Osteocyte (in vitro differentiated cells): ENCODE measurements around the gene GFER. TPM values are rescaled to one million over a fixed set of nuclear protein-coding genes. Genes with fewer than 3 reads are reported as not detected.

Source experiments
- DNase-seq: peaks from one replicate; pipeline ENCODE4 v3.0.0; 2021; ENCODE audit warnings: mixed read lengths; ENCODE audit not compliant: unreplicated experiment; ENCODE audit errors: extremely low spot score
- H3K27ac Mint-ChIP-seq: one replicate; pipeline ENCODE4 v1.8.0; 2021; ENCODE audit warnings: mild to moderate bottlenecking, mixed read lengths; ENCODE audit not compliant: unreplicated experiment
- H3K27me3 Mint-ChIP-seq: one replicate; pipeline ENCODE4 v1.8.0; 2021; ENCODE audit warnings: mixed read lengths; ENCODE audit not compliant: unreplicated experiment
- H3K36me3 Mint-ChIP-seq: one replicate; pipeline ENCODE4 v1.8.0; 2021; ENCODE audit warnings: mixed read lengths; ENCODE audit not compliant: unreplicated experiment
- H3K4me1 Mint-ChIP-seq: one replicate; pipeline ENCODE4 v1.8.0; 2021; ENCODE audit warnings: mixed read lengths; ENCODE audit not compliant: unreplicated experiment
- H3K4me3 Mint-ChIP-seq: one replicate; pipeline ENCODE4 v1.8.0; 2021; ENCODE audit warnings: mild to moderate bottlenecking, moderate library complexity, mixed read lengths; ENCODE audit not compliant: unreplicated experiment
- H3K9me3 Mint-ChIP-seq: one replicate; pipeline ENCODE4 v1.8.0; 2021; ENCODE audit warnings: mixed read lengths; ENCODE audit not compliant: unreplicated experiment
- CTCF ChIP-seq: fragments of 200-600 bp; sonication (generic); IDR thresholded peaks from 2 replicates; pipeline ENCODE4 v1.5.0; 2021; ENCODE audit warnings: antibody characterized with exemption, mild to moderate bottlenecking, moderate library complexity
- total RNA-seq: library from RNA; stranded (reverse); gene quantifications from 2 replicates; pipeline ENCODE4 v1.2.1, GENCODE V29; 2021

Gene GFER
- total RNA-seq, 1 donor from 2014 or later, result 24.7 TPM

GRCh38 chr16:2001456-2002355 lies 17.7 kb downstream of the GFER start:
- peaks cover 15% of the 10 kb centered on the region for H3K4me1 Mint-ChIP-seq
- DNase-seq, result no peak

GRCh38 chr16:2002406-2003230 lies 18.6 kb downstream of the GFER start:
- peaks cover 12% of the 10 kb centered on the region for H3K36me3 Mint-ChIP-seq
- peaks cover 24% of the 10 kb centered on the region for H3K4me1 Mint-ChIP-seq
- H3K4me3 Mint-ChIP-seq, result no peak overlapping the region
- H3K9me3 Mint-ChIP-seq, result no peaks in the 10 kb centered on the region
- DNase-seq, result no peak
- H3K27me3 Mint-ChIP-seq, result no peaks in the 10 kb centered on the region
- H3K27ac Mint-ChIP-seq, result no peak overlapping the region
- TF ChIP-seq CTCF, result no peak

More at GRCh38 chr16:2001456-2002355, 17.7 kb downstream of the GFER start:
- TF ChIP-seq CTCF, result no peak
- H3K9me3 Mint-ChIP-seq, result no peaks in the 10 kb centered on the region
- no peak overlapping the region for H3K4me3 Mint-ChIP-seq
- H3K27ac Mint-ChIP-seq, result no peak overlapping the region
- H3K27me3 Mint-ChIP-seq, result no peaks in the 10 kb centered on the region
- peaks cover 15% of the 10 kb centered on the region for H3K36me3 Mint-ChIP-seq

GRCh38 chr16:2003231-2003826 lies 19.3 kb downstream of the GFER start:
- no peaks in the 10 kb centered on the region for H3K27me3 Mint-ChIP-seq
- no peak overlapping the region for H3K27ac Mint-ChIP-seq
- no peak overlapping the region for H3K4me3 Mint-ChIP-seq
- peaks cover 9% of the 10 kb centered on the region for H3K36me3 Mint-ChIP-seq
- DNase-seq, result no peak
- no peak for TF ChIP-seq CTCF
- H3K9me3 Mint-ChIP-seq, result no peaks in the 10 kb centered on the region
- peaks cover 31% of the 10 kb centered on the region for H3K4me1 Mint-ChIP-seq

- Mint-ChIP-seq H3K9me3 (no peaks in the 10 kb centered on the region), H3K4me1 (peaks cover 36% of the 10 kb centered on the region), H3K27ac (no peak overlapping the region), H3K4me3 (no peak overlapping the region), H3K36me3 (peaks cover 9% of the 10 kb centered on the region), H3K27me3 (no peaks in the 10 kb centered on the region)
- peak; percentile 96 for DNase-seq
- peak; percentile 97 for TF ChIP-seq CTCF
Measured at GRCh38 chr16:2003827-2004641, 20.0 kb downstream of the GFER start.
